Forelimb muscle (tissue), 1 donor: ENCODE measurements around the gene JUNB. TPM values are rescaled to one million over a fixed set of nuclear protein-coding genes. Genes with fewer than 3 reads are reported as not detected.

Experiments used
- DNase-seq: peaks from one replicate; pipeline ENCODE4 v3.0.0-alpha.2; 2013; ENCODE audit warnings: low read depth
- polyA plus RNA-seq: library from polyadenylated mRNA; unstranded; fragments of 120-200 nt; gene quantifications from one replicate; pipeline ENCODE4 v1.2.1, GENCODE V29; 2013; ENCODE audit not compliant: insufficient read length

Gene JUNB
- polyA plus RNA-seq, 1 donor: 32.1 TPM

- no peak for DNase-seq
Observed at GRCh38 chr19:12774588-12775555, 16.4 kb upstream of the JUNB start, which contains the start of gene HOOK2. Gene HOOK2, minus strand, starts transcription at chr19:12775552. Its CDS starts 103 bp downstream, at chr19:12775449.

GRCh38 chr19:12777217-12778016 is 13.9 kb upstream of the JUNB start:
- DNase-seq: no peak

- no peak for DNase-seq
Observed at GRCh38 chr19:12778017-12778904, 13.0 kb upstream of the JUNB start.

- DNase-seq: no peak
Observed at GRCh38 chr19:12778905-12779161, 12.5 kb upstream of the JUNB start.

GRCh38 chr19:12779162-12779993 is 11.9 kb upstream of the JUNB start:
- DNase-seq: no peak

- DNase-seq: no peak
Observed at GRCh38 chr19:12782174-12782423, 9.2 kb upstream of the JUNB start.

GRCh38 chr19:12782424-12783290 is 8.6 kb upstream of the JUNB start:
- DNase-seq: no peak

GRCh38 chr19:12783291-12783848 is 7.9 kb upstream of the JUNB start:
- no peak for DNase-seq

- no peak for DNase-seq
Observed at GRCh38 chr19:12783849-12784393, 7.4 kb upstream of the JUNB start.

- no peak for DNase-seq
Observed at GRCh38 chr19:12784394-12784870, 6.9 kb upstream of the JUNB start.

- DNase-seq: no peak
Observed at GRCh38 chr19:12784871-12785430, 6.3 kb upstream of the JUNB start.

- DNase-seq: no peak
Observed at GRCh38 chr19:12785431-12786031, 5.8 kb upstream of the JUNB start.

- DNase-seq: no peak
Observed at GRCh38 chr19:12786141-12786870, 5.0 kb upstream of the JUNB start.

GRCh38 chr19:12786952-12787351 is 4.3 kb upstream of the JUNB start:
- DNase-seq: no peak

- DNase-seq: no peak
Observed at GRCh38 chr19:12787458-12787857, 3.8 kb upstream of the JUNB start.

GRCh38 chr19:12788042-12788681 is 3.1 kb upstream of the JUNB start:
- no peak for DNase-seq

- no peak for DNase-seq
Observed at GRCh38 chr19:12788682-12789097, 2.6 kb upstream of the JUNB start.
